Spleen (tissue), 11 donors: ENCODE results near the gene CNKSR3. TPM values are rescaled to one million over a fixed set of nuclear protein-coding genes. Genes with fewer than 3 reads are reported as not detected.

Experiments
- DNase-seq: peaks from one replicate; pipeline ENCODE4 v3.0.0-alpha.2; 2020
- H3K27ac ChIP-seq, 8 donors: fragments of 200-600 bp; sonication (generic) in 7 of 8; 1 replicate in 4 of 8; 2 replicates in 4 of 8; pipeline versions ENCODE4 v1.5.0 to v1.8.0; 2016 to 2021; ENCODE audit warnings: inconsistent platforms in 4 of 8, mild to moderate bottlenecking in 4 of 8, moderate library complexity in 1 of 8
- H3K27me3 ChIP-seq, 7 donors: fragments of 200-600 bp; sonication (generic) in 6 of 7; replicated peaks in 1 of 7; 1 replicate in 4 of 7; 2 replicates in 3 of 7; pipeline versions ENCODE4 v1.5.0 to v1.8.0; 2016 to 2021; ENCODE audit warnings: inconsistent platforms in 3 of 7, mild to moderate bottlenecking in 1 of 7
- H3K36me3 ChIP-seq, 6 donors: fragments of 200-600 bp; sonication (generic) in 5 of 6; 1 replicate in 4 of 6; 2 replicates in 2 of 6; pipeline versions ENCODE4 v1.5.0 to v1.8.0; 2016 to 2021; ENCODE audit warnings: inconsistent platforms in 2 of 6
- H3K4me1 ChIP-seq, 6 donors: fragments of 200-600 bp; sonication (generic) in 5 of 6; 1 replicate in 3 of 6; 2 replicates in 3 of 6; pipeline versions ENCODE4 v1.5.0 to v1.8.0; 2016 to 2021; ENCODE audit warnings: inconsistent platforms in 3 of 6
- H3K4me3 ChIP-seq, 8 donors: fragments of 200-600 bp; sonication (generic) in 7 of 8; 1 replicate in 4 of 8; 2 replicates in 4 of 8; pipeline versions ENCODE4 v1.5.0 to v1.8.0; 2016 to 2021; ENCODE audit warnings: inconsistent platforms in 4 of 8, mild to moderate bottlenecking in 4 of 8, moderate library complexity in 2 of 8
- H3K9me3 ChIP-seq, 8 donors: fragments of 200-600 bp; sonication (generic) in 7 of 8; 1 replicate in 4 of 8; 2 replicates in 4 of 8; pipeline versions ENCODE4 v1.5.0 to v1.8.0; 2016 to 2021; ENCODE audit warnings: inconsistent platforms in 4 of 8
- POLR2A ChIP-seq, 3 donors: fragments of 450-650 bp; IDR thresholded peaks; one replicate each; pipeline ENCODE4 v1.5.1; 2017; ENCODE audit warnings: antibody characterized with exemption in 3 of 3, mild to moderate bottlenecking in 1 of 3
- POLR2AphosphoS5 ChIP-seq, 3 donors: sonication (generic); formaldehyde crosslinking; IDR thresholded peaks; one replicate each; pipeline ENCODE4 v1.5.1; 2017; ENCODE audit warnings: antibody characterized with exemption in 3 of 3
- WGBS, 5 donors: extraction: QIAGEN DNeasy Blood & Tissue Kit in 3 of 5; methylation state at CpG; one replicate each; pipeline versions ENCODE4 v1.1.5 to v1.1.7; 2013 to 2018; 5-methylcytosine and 5-hydroxymethylcytosine counted together
- intact Hi-C: fragments of 100-400 bp; cut with DNase I; formaldehyde crosslinking; loops from one replicate; pipeline ENCODE4 v1.15.0; 2023; ENCODE audit warnings: low total_unique reads
- polyA plus RNA-seq, 3 donors: library from polyadenylated mRNA; stranded (reverse); fragments of 200-250 nt; gene quantifications; one replicate each; pipeline ENCODE4 v1.2.1, GENCODE V29; 2013
- total RNA-seq, 7 donors: library from RNA; depleted of rRNA in 3 of 7; stranded (reverse); fragments of >200 nt in 3 of 7; fragmentation: NEBNext Ultra II Directional in 4 of 7; extraction: Animal tissue kit (Norgen Biotek cat#: 25700) in 4 of 7; gene quantifications; one replicate each; pipeline versions ENCODE4 v1.1.0 to v1.2.1, GENCODE V29; 2016 to 2021
- TF ChIP-seq, protein P1 (sequence below), 11 experiments: fragments of 200-600 bp in 7 of 11; fragments of 450-650 bp in 4 of 11; sonication (generic) in 4 of 11; IDR thresholded peaks in 8 of 11; conservative IDR thresholded peaks in 3 of 11; 1 replicate in 7 of 11; 2 replicates in 4 of 11; pipeline versions ENCODE4 v1.4.0 to v1.8.0; 2016 to 2021; ENCODE audit warnings: antibody characterized with exemption in 11 of 11, inconsistent platforms in 4 of 11, mild to moderate bottlenecking in 1 of 11
- donor health status: healthy with polysubstance abuse.
- donor health status: DM: no; HTN: no; CAD: no; lungs with moderate emphysema.
- donor health status: DM: no; HTN: no; CAD: no.
- donor health status: Bipolar disorder and iron deficiency.
- donor health status: healthy.
- donor health status: DM: no; HTN: no; CAD: no.
- donor health status: DM: yes; HTN: yes; CAD: no.

CNKSR3 gene
- total and polyA plus RNA-seq, 10 donors: 1.7 to 45.0 (median 18.0) TPM

DNA sequence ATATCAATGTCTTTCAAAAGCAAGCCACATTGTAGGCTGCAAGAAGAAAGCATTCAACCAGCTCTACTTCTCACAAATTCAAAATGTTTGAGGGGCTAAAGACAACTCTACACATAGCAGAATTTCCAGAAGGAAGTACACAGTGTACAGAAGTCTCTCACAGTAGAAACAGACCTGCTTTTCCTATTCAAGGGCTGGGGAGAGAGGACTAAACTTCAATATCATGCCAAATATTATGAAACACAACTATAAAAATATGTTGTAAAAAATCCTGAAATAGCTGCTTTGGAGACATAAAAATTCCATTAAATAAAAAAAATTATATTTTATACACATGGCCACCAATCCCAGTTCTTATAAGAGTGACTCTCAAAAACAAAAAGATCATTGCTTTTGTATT lies 83.0 kb downstream of the CNKSR3 start:
- H3K36me3 ChIP-seq: peaks cover 0 to 12% (median 0%) of the 10 kb centered on the region in 6 donors
- DNase-seq: no peak
- H3K4me3 ChIP-seq: no peak overlapping the region
- no peak for TF ChIP-seq POLR2AphosphoS5 (IDR thresholded peaks at IDR 0.05)
- TF ChIP-seq POLR2A (IDR thresholded peaks at IDR 0.05): no peak
- TF ChIP-seq, protein P1, sequence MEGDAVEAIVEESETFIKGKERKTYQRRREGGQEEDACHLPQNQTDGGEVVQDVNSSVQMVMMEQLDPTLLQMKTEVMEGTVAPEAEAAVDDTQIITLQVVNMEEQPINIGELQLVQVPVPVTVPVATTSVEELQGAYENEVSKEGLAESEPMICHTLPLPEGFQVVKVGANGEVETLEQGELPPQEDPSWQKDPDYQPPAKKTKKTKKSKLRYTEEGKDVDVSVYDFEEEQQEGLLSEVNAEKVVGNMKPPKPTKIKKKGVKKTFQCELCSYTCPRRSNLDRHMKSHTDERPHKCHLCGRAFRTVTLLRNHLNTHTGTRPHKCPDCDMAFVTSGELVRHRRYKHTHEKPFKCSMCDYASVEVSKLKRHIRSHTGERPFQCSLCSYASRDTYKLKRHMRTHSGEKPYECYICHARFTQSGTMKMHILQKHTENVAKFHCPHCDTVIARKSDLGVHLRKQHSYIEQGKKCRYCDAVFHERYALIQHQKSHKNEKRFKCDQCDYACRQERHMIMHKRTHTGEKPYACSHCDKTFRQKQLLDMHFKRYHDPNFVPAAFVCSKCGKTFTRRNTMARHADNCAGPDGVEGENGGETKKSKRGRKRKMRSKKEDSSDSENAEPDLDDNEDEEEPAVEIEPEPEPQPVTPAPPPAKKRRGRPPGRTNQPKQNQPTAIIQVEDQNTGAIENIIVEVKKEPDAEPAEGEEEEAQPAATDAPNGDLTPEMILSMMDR (IDR thresholded peaks at IDR 0.05 in 8 of 11, conservative IDR thresholded peaks at IDR 0.05 in 3 of 11): no peak
- no peak overlapping the region for H3K27ac ChIP-seq
- no peaks in the 10 kb centered on the region for H3K27me3 ChIP-seq
- peaks cover 0 to 18% (median 2%) of the 10 kb centered on the region in 6 donors for H3K4me1 ChIP-seq
- H3K9me3 ChIP-seq: peaks cover 0 to 4% (median 0%) of the 10 kb centered on the region in 8 donors
- intact Hi-C loops: no loop called here

DNA sequence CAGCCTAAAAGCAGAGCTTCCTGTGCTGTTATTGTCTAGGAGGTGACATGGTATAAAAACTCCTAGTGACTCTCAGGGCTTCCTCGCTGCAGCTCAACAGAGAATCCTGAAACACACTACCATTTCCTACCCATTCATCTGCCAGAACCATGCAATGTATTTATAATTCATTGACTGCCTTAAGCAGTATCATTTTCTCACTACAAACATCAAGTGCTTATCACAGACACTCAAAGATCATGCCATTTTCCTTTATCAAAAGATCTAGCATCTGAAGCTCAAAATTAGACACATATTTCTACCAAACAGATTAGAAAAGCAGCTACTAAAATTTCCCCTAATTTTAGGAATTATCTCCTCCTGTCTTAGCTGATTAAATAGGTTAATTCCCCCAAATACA lies 83.5 kb downstream of the CNKSR3 start:
- TF ChIP-seq POLR2AphosphoS5 (IDR thresholded peaks at IDR 0.05): no peak
- no peak for TF ChIP-seq POLR2A (IDR thresholded peaks at IDR 0.05)
- TF ChIP-seq, protein P1 (IDR thresholded peaks at IDR 0.05 in 8 of 11, conservative IDR thresholded peaks at IDR 0.05 in 3 of 11): no peak
- peaks cover 0 to 16% (median 0%) of the 10 kb centered on the region in 6 donors for H3K36me3 ChIP-seq
- intact Hi-C loops: no loop called here
- 69 to 95% (median 86%) methylated on average over 1 of the region's 1 CpG for WGBS, 5 donors
- H3K4me1 ChIP-seq: peaks cover 0 to 13% (median 0%) of the 10 kb centered on the region in 6 donors
- DNase-seq: no peak
- no peak overlapping the region for H3K27ac ChIP-seq
- H3K27me3 ChIP-seq: no peaks in the 10 kb centered on the region
- H3K9me3 ChIP-seq: peaks cover 0 to 3% (median 0%) of the 10 kb centered on the region in 8 donors
- H3K4me3 ChIP-seq: no peak overlapping the region

DNA sequence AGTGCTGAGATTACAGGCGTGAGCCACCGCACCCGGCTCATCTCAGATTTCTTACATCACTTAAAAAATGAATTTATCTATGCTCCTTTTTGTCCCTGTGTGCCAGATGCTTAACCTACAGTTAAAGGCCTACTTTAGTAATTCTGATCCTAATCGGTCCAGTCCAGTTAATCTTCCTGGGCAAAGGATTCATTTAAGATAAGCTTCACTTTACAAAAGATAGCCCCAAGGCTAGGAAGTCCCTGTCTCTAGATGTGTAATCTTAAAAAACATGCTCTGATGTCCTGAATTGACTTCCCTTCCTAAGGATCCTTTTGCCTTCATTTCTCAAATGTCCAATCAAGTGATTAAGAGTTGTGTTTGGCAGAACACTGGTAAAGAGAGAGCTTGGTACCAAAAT lies 85.5 kb downstream of the CNKSR3 start:
- H3K4me1 ChIP-seq: peaks cover 0 to 11% (median 0%) of the 10 kb centered on the region in 6 donors
- intact Hi-C loops: no loop called here
- no peaks in the 10 kb centered on the region for H3K9me3 ChIP-seq
- no peak overlapping the region for H3K27ac ChIP-seq
- no peak for DNase-seq
- 88 to 98% (median 91%) methylated on average over 4 of the region's 4 CpGs for WGBS, 5 donors
- no peaks in the 10 kb centered on the region for H3K27me3 ChIP-seq
- H3K36me3 ChIP-seq: peaks cover 0 to 31% (median 0%) of the 10 kb centered on the region in 6 donors
- no peak for TF ChIP-seq POLR2AphosphoS5 (IDR thresholded peaks at IDR 0.05)
- TF ChIP-seq, protein P1 (IDR thresholded peaks at IDR 0.05 in 8 of 11, conservative IDR thresholded peaks at IDR 0.05 in 3 of 11): no peak
- TF ChIP-seq POLR2A (IDR thresholded peaks at IDR 0.05): no peak
- no peak overlapping the region for H3K4me3 ChIP-seq

DNA sequence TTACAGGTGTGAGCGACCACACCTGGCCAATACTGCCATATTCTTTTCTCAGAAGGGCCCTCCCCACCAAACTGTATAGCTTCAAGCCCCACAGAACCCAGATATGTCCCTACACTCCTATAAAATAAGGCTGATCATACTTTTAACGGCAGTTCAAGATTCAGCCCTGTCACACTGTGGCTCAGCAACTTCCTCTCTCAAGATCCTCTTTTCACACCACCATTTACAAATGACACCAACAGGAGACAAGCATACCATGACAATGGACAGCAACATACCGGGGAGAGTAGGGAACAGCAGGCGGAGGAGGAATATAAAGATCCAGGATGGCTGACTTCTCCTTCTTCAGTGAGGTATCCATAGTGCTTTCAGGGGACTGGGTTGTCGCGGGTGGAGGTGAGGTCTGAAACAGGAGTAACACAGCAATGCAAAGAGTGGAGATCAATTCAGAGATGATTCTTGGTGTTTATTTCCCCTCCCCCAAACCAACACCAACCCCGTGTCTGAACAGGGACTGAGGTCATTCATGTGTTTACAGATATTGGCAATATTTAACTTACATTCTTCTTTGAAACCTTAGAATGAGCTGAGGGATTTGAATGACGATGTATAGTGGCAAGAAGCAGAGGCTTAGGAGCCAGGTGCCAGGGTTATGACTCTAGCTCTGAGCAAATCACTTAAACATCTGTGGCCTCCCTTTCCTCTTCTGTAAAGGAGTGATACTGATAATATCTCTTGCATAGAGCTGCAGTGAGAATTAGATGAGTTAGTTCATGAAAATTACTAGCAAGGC lies 96.3 kb downstream of the CNKSR3 start:
- Histone ChIP-seq H3K4me3 (no peak overlapping the region), H3K4me1 (peaks cover 0 to 7% (median 0%) of the 10 kb centered on the region in 6 donors), H3K36me3 (peaks cover 0 to 32% (median 1%) of the 10 kb centered on the region in 6 donors), H3K9me3 (no peaks in the 10 kb centered on the region), H3K27me3 (no peaks in the 10 kb centered on the region), H3K27ac (no peak overlapping the region)
- DNase-seq: no peak
- intact Hi-C loops: no loop called here
- 72 to 80% (median 75%) methylated on average over 8 of the region's 8 CpGs for WGBS, 5 donors
- TF ChIP-seq POLR2A (IDR thresholded peaks at IDR 0.05) (no peak), POLR2AphosphoS5 (IDR thresholded peaks at IDR 0.05) (no peak)
- TF ChIP-seq, protein P1 (IDR thresholded peaks at IDR 0.05 in 8 of 11, conservative IDR thresholded peaks at IDR 0.05 in 3 of 11): no peak
